Adrenal gland (tissue), 12 donors: Measurements from ENCODE around the gene IRX3. TPM values are rescaled to one million over a fixed set of nuclear protein-coding genes. Genes with fewer than 3 reads are reported as not detected.

Experiments used
- DNase-seq, 7 donors: peaks; one replicate each; pipeline ENCODE4 v3.0.0-alpha.2; 2019 to 2020
- H3K27ac ChIP-seq, 5 donors: fragments of 200-600 bp; sonication (generic) in 4 of 5; 1 replicate in 3 of 5; 2 replicates in 2 of 5; pipeline versions ENCODE4 v1.5.1 to v1.8.0; 2016 to 2020; ENCODE audit warnings: mild to moderate bottlenecking in 1 of 5
- H3K27me3 ChIP-seq: fragments of 200-600 bp; 2 replicates; pipeline ENCODE4 v1.8.0; 2021
- H3K36me3 ChIP-seq, 2 donors: fragments of 200-600 bp; replicated peaks in 1 of 2; 1 replicate in 1 of 2; 2 replicates in 1 of 2; pipeline versions ENCODE4 v1.5.1 to v1.8.0; 2018 to 2022
- H3K4me1 ChIP-seq, 2 donors: fragments of 200-600 bp; replicated peaks in 1 of 2; 1 replicate in 1 of 2; 2 replicates in 1 of 2; pipeline versions ENCODE4 v1.5.1 to v1.8.0; 2018 to 2021
- H3K4me3 ChIP-seq, 4 donors: fragments of 200-600 bp; sonication (generic) in 3 of 4; one replicate each; pipeline ENCODE4 v1.5.1; 2016 to 2018
- H3K9me3 ChIP-seq, 3 donors: fragments of 200-600 bp; sonication (generic) in 1 of 3; replicated peaks in 1 of 3; 1 replicate in 2 of 3; 2 replicates in 1 of 3; pipeline versions ENCODE4 v1.5.1 to v1.8.0; 2016 to 2021
- CTCF ChIP-seq, 6 experiments: fragments of 450-650 bp in 4 of 6; fragments of 200-600 bp in 2 of 6; sonication (generic) in 1 of 6; IDR thresholded peaks; 1 replicate in 5 of 6; 2 replicates in 1 of 6; pipeline versions ENCODE4 v1.5.1 to v1.8.0; 2016 to 2021; ENCODE audit warnings: antibody characterized with exemption in 6 of 6, mild to moderate bottlenecking in 2 of 6, moderate library complexity in 1 of 6
- POLR2A ChIP-seq, 2 donors: fragments of 450-650 bp; IDR thresholded peaks; one replicate each; pipeline ENCODE4 v1.6.1; 2017; ENCODE audit warnings: antibody characterized with exemption in 2 of 2, mild to moderate bottlenecking in 2 of 2, moderate library complexity in 1 of 2
- WGBS, 4 donors: extraction: QIAGEN DNeasy Blood & Tissue Kit in 2 of 4; methylation state at CpG; one replicate each; pipeline versions ENCODE4 v1.1.5 to v1.1.7; 2013 to 2017; 5-methylcytosine and 5-hydroxymethylcytosine counted together
- intact Hi-C, 2 donors: fragments of 100-400 bp; cut with DNase I; formaldehyde crosslinking; loops; one replicate each; pipeline versions ENCODE4 v1.14.1 to v1.15.0; 2022 to 2023
- polyA plus RNA-seq, 3 donors: library from polyadenylated mRNA; stranded (reverse); fragments of 200-250 nt in 2 of 3; fragments of 350-450 nt in 1 of 3; fragmentation: Illumina TruSeq in 1 of 3; extraction: RNeasy Lipid Tissue Mini Kit (QIAGEN cat#74804) in 1 of 3; gene quantifications; one replicate each; pipeline ENCODE4 v1.2.3, GENCODE V29; 2013 to 2014
- total RNA-seq, 9 donors: library from RNA; depleted of rRNA in 4 of 9; stranded (reverse); fragments of >200 nt in 4 of 9; fragments of 120-200 nt in 1 of 9; fragmentation: NEBNext Ultra II Directional in 1 of 9; extraction: Animal tissue kit (Norgen Biotek cat#: 25700) in 1 of 9; gene quantifications; one replicate each; pipeline versions ENCODE4 v1.1.0 to v1.2.4, GENCODE V29; 2013 to 2023
- donor health status: healthy with polysubstance abuse.
- donor health status: Bipolar disorder and iron deficiency.
- donor health status: DM: yes; HTN: yes; CAD: no.
- donor health status: DM: no; HTN: no; CAD: no.
- donor health status: DM: no; HTN: no; CAD: no.
- donor health status: DM: yes; HTN: yes; CAD: no.

Gene IRX3
- total and polyA plus RNA-seq, 12 donors = 1.4 to 18.6 (median 9.4) TPM

GRCh38 chr16:54280751-54281150, 5.8 kb downstream of the IRX3 start:
- intact Hi-C loops = loop anchor here in 1 of 2 donors (10.0 kb wide), 1 partner anchor 654 kb away; the partner anchor contains the start of gene IRX5
- no peak overlapping the region for H3K27ac ChIP-seq
- peaks cover 6 to 19% of the 10 kb centered on the region in 2 donors for H3K4me1 ChIP-seq
- H3K27me3 ChIP-seq = peaks cover 44% of the 10 kb centered on the region
- 73 to 81% (median 77%) methylated on average over 3 of the region's 3 CpGs for WGBS, 4 donors
- TF ChIP-seq POLR2A (IDR thresholded peaks at IDR 0.05) = no peak
- no peak for TF ChIP-seq CTCF (IDR thresholded peaks at IDR 0.05)
- DNase-seq = no peak
- no peak overlapping the region for H3K4me3 ChIP-seq
- no peaks in the 10 kb centered on the region for H3K9me3 ChIP-seq
- no peaks in the 10 kb centered on the region for H3K36me3 ChIP-seq

GRCh38 chr16:54277845-54278703, 8.5 kb downstream of the IRX3 start:
- no peak for DNase-seq
- H3K27me3 ChIP-seq = peaks cover 17% of the 10 kb centered on the region
- H3K36me3 ChIP-seq = no peaks in the 10 kb centered on the region
- no peak for TF ChIP-seq POLR2A (IDR thresholded peaks at IDR 0.05)
- no peak for TF ChIP-seq CTCF (IDR thresholded peaks at IDR 0.05)
- WGBS, 4 donors = 71 to 82% (median 80%) methylated on average over 17 of the region's 17 CpGs
- intact Hi-C loops = no loop called here
- H3K9me3 ChIP-seq = no peaks in the 10 kb centered on the region
- H3K27ac ChIP-seq = no peak overlapping the region
- H3K4me3 ChIP-seq = no peak overlapping the region
- peaks cover 6 to 14% of the 10 kb centered on the region in 2 donors for H3K4me1 ChIP-seq

GRCh38 chr16:54275956-54276355, 10.6 kb downstream of the IRX3 start:
- TF ChIP-seq CTCF (IDR thresholded peaks at IDR 0.05) (no peak), POLR2A (IDR thresholded peaks at IDR 0.05) (no peak)
- no peak overlapping the region for H3K27ac ChIP-seq
- DNase-seq = no peak
- intact Hi-C loops = no loop called here
- H3K4me3 ChIP-seq = no peak overlapping the region
- no peaks in the 10 kb centered on the region for H3K4me1 ChIP-seq
- H3K9me3 ChIP-seq = no peaks in the 10 kb centered on the region
- no peaks in the 10 kb centered on the region for H3K27me3 ChIP-seq
- H3K36me3 ChIP-seq = no peaks in the 10 kb centered on the region
- WGBS, 4 donors = 74 to 91% (median 84%) methylated on average over 6 of the region's 6 CpGs

- H3K4me3 ChIP-seq = no peak overlapping the region
- TF ChIP-seq POLR2A (IDR thresholded peaks at IDR 0.05) (no peak), CTCF (IDR thresholded peaks at IDR 0.05) (no peak)
- no peak overlapping the region for H3K27ac ChIP-seq
- no peak for DNase-seq
- WGBS, 4 donors = 88 to 99% (median 90%) methylated on average over 4 of the region's 4 CpGs
- H3K9me3 ChIP-seq = no peaks in the 10 kb centered on the region
- intact Hi-C loops = no loop called here
- no peaks in the 10 kb centered on the region for H3K27me3 ChIP-seq
- H3K4me1 ChIP-seq = no peaks in the 10 kb centered on the region
- H3K36me3 ChIP-seq = no peaks in the 10 kb centered on the region
Observed at GRCh38 chr16:54273566-54273965, 13.0 kb downstream of the IRX3 start.
